Activated CD4-positive, alpha-beta T cell treated with anti-CD3 and anti-CD28 coated beads, Interleukin-2, amount 10 ng/mL, durations not matched to agents 24 days and 14 days (primary cell): ENCODE measurements around the gene DLGAP1. TPM values are rescaled to one million over a fixed set of nuclear protein-coding genes. Genes with fewer than 3 reads are reported as not detected.
A peak's percentile ranks its signal among the peaks of the same experiment; 100 is the strongest.

ENCODE experiments used
- DNase-seq: peaks from one replicate; pipeline ENCODE4 v3.0.0; 2022
- H3K27ac Mint-ChIP-seq: one replicate; pipeline ENCODE4 v1.8.0; 2022; ENCODE audit warnings: mild to moderate bottlenecking, mixed read lengths
- H3K27me3 Mint-ChIP-seq: one replicate; pipeline ENCODE4 v1.8.0; 2022; ENCODE audit warnings: mixed read lengths
- H3K36me3 Mint-ChIP-seq: one replicate; pipeline ENCODE4 v1.8.0; 2022; ENCODE audit warnings: low read depth, mild to moderate bottlenecking, mixed read lengths
- H3K4me1 Mint-ChIP-seq: one replicate; pipeline ENCODE4 v1.8.0; 2021; ENCODE audit warnings: mixed read lengths
- H3K4me3 Mint-ChIP-seq: one replicate; pipeline ENCODE4 v1.8.0; 2022; ENCODE audit warnings: mild to moderate bottlenecking, moderate library complexity, mixed read lengths
- H3K9me3 Mint-ChIP-seq: one replicate; pipeline ENCODE4 v1.8.0; 2021; ENCODE audit warnings: mixed read lengths
- intact Hi-C: fragments of 100-400 bp; cut with micrococcal nuclease; formaldehyde crosslinking; loops from one replicate; pipeline ENCODE4 v1.15.1; 2023
- total RNA-seq: library from RNA; stranded (reverse); gene quantifications from 2 replicates; pipeline ENCODE4 v1.2.3, GENCODE V29; 2022

The DLGAP1 gene
- total RNA-seq, 1 donor from 2014 or later, result 1.5 TPM

GRCh38 chr18:3645384-3646156 is 809.5 kb downstream of the DLGAP1 start:
- H3K27me3 Mint-ChIP-seq, result no peaks in the 10 kb centered on the region
- DNase-seq, result no peak
- no peaks in the 10 kb centered on the region for H3K9me3 Mint-ChIP-seq
- H3K4me1 Mint-ChIP-seq, result peaks cover 32% of the 10 kb centered on the region
- intact Hi-C loops, result no loop called here
- H3K4me3 Mint-ChIP-seq, result no peak overlapping the region
- no peak overlapping the region for H3K27ac Mint-ChIP-seq
- no peaks in the 10 kb centered on the region for H3K36me3 Mint-ChIP-seq

- no peak for DNase-seq
- intact Hi-C loops, result loop anchor here (1.0 kb wide), 2 partner anchors 9 kb away; no protein-coding TSS in a partner anchor
- no peaks in the 10 kb centered on the region for H3K27me3 Mint-ChIP-seq
- no peaks in the 10 kb centered on the region for H3K9me3 Mint-ChIP-seq
- peaks cover 14% of the 10 kb centered on the region for H3K4me1 Mint-ChIP-seq
- no peak overlapping the region for H3K4me3 Mint-ChIP-seq
- H3K27ac Mint-ChIP-seq, result peak overlapping the region; percentile 14
- H3K36me3 Mint-ChIP-seq, result no peaks in the 10 kb centered on the region
Observed at GRCh38 chr18:3634250-3634939, 820.7 kb downstream of the DLGAP1 start.

DNA sequence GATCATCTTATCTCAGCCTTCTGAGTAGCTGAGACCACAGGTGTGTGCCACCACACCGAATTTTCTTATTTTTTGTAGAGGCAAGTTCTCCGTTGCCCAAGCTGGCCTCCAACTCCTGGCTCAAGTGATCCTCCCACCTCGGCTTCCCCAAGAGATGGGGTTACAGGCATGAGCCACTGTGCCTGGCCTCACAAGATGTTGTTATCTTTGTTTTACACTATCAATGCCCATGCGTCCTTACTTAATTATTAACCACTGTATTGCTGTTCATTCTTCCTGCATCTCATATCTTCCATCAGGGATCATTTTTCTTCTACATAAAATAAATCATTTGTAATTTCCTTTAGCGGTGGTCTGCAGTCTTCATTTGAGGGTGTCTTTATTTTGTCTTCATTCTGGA is 823.2 kb downstream of the DLGAP1 start:
- Mint-ChIP-seq H3K27ac (no peak overlapping the region), H3K27me3 (no peaks in the 10 kb centered on the region), H3K9me3 (no peaks in the 10 kb centered on the region), H3K4me3 (no peak overlapping the region), H3K36me3 (no peaks in the 10 kb centered on the region), H3K4me1 (peaks cover 21% of the 10 kb centered on the region)
- no peak for DNase-seq
- intact Hi-C loops, result no loop called here

DNA sequence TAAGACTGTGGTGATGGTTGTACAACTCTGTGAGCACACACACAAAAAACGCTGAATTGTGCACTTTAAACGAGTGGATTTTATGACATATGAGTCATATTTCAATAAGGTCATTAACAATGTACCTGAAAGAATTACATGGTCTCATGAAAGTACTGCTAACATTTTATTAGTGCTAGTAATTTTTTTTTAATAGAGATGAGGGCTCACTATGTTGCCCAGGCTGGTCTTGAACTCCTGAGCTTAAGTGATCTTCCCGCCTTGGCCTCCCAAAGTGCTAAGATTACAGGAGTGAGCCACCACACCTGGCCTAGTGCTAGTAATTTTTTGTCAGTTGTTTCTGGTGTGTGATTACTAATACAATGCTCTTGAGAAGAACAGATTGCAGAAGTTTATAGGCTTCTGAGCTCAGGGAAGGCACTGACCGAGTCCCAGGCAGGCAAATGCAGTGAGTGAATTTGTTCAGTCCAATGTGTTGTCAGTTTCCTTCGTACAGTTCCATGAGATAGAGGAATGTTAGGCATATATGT is 828.1 kb downstream of the DLGAP1 start:
- Mint-ChIP-seq H3K36me3 (peaks cover 1% of the 10 kb centered on the region), H3K27me3 (no peaks in the 10 kb centered on the region), H3K27ac (peak overlapping the region; percentile 25), H3K9me3 (no peaks in the 10 kb centered on the region), H3K4me1 (peaks cover 35% of the 10 kb centered on the region), H3K4me3 (no peak overlapping the region)
- DNase-seq, result no peak
- intact Hi-C loops, result no loop called here

DNA sequence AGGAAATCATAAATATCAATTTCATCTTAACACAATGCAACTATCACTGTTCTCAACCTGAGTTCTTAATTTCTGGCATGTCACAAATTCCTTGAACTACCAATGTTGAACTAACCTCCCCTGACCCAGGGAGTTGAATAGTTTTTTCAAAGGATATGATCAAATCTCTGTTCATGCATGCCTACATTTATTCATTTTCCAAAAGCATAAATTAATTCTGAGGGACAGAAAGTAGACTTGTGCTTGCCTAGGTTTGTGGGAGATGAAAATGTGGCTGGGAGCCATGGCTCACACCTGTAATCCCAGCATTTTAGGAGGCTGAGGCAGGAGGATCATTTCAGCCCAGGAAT is 829.4 kb downstream of the DLGAP1 start:
- Mint-ChIP-seq H3K36me3 (peaks cover 1% of the 10 kb centered on the region), H3K4me3 (no peak overlapping the region), H3K9me3 (no peaks in the 10 kb centered on the region), H3K4me1 (peaks cover 37% of the 10 kb centered on the region), H3K27me3 (no peaks in the 10 kb centered on the region), H3K27ac (peak overlapping the region; percentile 91)
- no peak for DNase-seq
- intact Hi-C loops, result loop anchor here (1.0 kb wide), 3 partner anchors 9 to 30 kb away; no protein-coding TSS in a partner anchor

GRCh38 chr18:3624935-3625741 is 830.0 kb downstream of the DLGAP1 start:
- Mint-ChIP-seq H3K36me3 (peaks cover 1% of the 10 kb centered on the region), H3K9me3 (no peaks in the 10 kb centered on the region), H3K27ac (peak overlapping the region; percentile 91), H3K4me3 (peak overlapping the region; percentile 72), H3K4me1 (peaks cover 37% of the 10 kb centered on the region), H3K27me3 (no peaks in the 10 kb centered on the region)
- intact Hi-C loops, result loop anchor here (1.0 kb wide), 6 partner anchors 9 to 177 kb away; no protein-coding TSS in a partner anchor
- DNase-seq, result peak; percentile 91

DNA sequence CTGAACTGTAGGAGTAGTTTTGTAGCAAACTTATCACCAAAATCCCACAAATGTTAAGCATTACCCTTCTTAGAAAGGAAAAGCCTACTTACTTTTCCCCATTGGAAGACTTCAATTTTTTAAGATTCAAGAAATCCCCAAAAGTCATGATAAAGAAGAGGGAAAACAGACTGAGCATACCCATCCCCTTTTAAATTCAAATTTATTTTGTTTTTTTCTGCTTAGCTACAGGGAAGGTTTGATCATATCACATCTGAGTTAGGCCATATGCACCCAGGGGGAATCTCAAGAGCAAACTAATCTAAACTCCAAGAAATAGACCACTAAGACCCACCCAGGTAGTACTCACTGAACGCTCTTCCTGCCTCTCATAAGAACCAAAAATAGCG is 830.6 kb downstream of the DLGAP1 start:
- DNase-seq, result no peak
- Mint-ChIP-seq H3K27me3 (no peaks in the 10 kb centered on the region), H3K4me3 (peak overlapping the region; percentile 72), H3K36me3 (peaks cover 1% of the 10 kb centered on the region), H3K9me3 (no peaks in the 10 kb centered on the region), H3K4me1 (peaks cover 37% of the 10 kb centered on the region), H3K27ac (peak overlapping the region; percentile 91)
- intact Hi-C loops, result loop anchor here (1.0 kb wide), 3 partner anchors 20 to 176 kb away; no protein-coding TSS in a partner anchor

DNA sequence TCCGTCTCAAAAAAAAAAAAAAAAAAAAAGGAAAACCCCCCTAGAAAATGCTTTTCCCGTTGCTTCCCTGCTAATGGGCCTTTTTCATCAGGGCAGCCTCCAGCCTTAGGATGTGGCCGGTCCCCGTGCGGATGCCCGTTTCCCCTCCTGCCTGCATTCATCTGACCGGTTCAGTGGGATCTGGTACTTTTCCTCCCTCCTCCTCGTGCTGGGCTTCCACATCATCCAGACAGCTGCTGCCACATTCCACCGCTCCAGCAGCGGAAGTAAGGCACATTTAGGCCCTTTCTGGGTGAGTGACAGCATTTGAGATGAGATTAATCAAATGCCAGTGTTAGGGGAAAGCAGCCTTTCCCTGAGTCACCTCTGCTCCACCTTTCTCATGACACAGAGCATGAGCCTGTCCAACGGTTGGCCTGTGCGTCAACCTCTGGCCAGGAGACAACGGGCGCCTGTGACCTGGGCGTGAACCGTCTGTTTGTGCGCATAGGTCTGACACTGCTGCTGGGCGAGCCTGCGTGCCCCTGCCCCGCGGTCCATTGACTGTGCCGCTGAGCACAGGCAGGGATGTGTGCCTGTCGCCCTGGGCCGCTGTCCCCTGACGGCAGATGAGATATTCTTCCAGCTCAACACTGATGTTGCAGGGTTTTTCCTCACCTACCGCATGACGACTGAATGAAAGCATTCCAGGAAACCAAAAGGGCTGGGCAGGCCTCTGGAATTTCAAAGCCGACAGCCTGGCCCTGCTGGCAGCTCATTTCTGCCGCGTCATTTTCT is 831.1 kb downstream of the DLGAP1 start:
- Mint-ChIP-seq H3K27me3 (no peaks in the 10 kb centered on the region), H3K4me1 (peaks cover 37% of the 10 kb centered on the region), H3K4me3 (peak overlapping the region; percentile 72), H3K36me3 (peaks cover 1% of the 10 kb centered on the region), H3K27ac (peak overlapping the region; percentile 91), H3K9me3 (no peaks in the 10 kb centered on the region)
- intact Hi-C loops, result loop anchor here (1.0 kb wide), 3 partner anchors 20 to 176 kb away; no protein-coding TSS in a partner anchor
- peak; percentile 66 for DNase-seq

DNA sequence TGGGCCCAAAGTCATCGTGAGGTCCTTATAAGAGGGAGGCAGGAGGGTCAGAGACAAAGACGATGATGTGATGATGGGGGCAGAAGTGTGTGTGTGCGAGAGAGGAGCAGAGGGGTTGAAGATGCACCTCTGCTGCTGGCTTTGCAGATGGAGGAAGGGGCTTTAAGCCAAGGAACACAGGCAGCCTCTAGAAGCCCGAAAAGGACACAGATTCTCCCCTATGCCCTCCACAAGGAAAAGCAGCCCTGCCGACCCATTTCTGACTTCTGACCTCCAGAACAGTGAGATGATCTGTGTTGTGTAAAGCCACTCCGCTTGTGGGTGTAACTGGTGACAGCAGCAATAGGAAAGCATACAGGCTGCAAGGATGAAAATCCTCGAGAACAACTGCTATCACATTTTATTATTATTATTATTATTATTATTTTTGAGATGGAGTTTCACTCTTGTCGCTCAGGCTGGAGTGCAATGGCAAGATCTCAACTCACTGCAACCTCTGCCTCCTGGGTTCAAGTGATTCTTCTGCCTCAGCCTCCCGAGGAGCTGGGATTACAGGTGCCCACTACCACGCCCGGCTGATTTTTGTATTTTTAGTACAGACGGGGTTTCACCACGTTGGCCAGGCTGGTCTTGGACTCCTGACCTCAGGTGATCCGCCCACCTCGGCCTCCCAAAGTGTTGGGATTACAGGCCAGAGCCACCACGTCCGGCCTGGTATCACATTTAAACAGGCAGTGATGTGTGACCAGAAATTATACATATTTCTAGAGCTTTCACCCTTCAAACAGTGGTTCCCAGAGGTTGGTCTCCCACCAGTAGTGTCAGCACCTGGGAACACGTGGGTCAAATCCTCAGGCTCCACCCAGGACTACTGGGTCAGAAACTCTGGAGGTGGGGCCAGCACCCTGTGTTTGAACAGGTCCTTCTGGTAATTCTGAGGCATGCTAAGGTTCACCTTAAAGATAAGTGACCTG is 834.7 kb downstream of the DLGAP1 start:
- no peaks in the 10 kb centered on the region for H3K27me3 Mint-ChIP-seq
- no peak overlapping the region for H3K4me3 Mint-ChIP-seq
- no peaks in the 10 kb centered on the region for H3K9me3 Mint-ChIP-seq
- H3K27ac Mint-ChIP-seq, result peak overlapping the region; percentile 29
- peaks cover 26% of the 10 kb centered on the region for H3K4me1 Mint-ChIP-seq
- intact Hi-C loops, result no loop called here
- DNase-seq, result no peak
- peaks cover 1% of the 10 kb centered on the region for H3K36me3 Mint-ChIP-seq

DNA sequence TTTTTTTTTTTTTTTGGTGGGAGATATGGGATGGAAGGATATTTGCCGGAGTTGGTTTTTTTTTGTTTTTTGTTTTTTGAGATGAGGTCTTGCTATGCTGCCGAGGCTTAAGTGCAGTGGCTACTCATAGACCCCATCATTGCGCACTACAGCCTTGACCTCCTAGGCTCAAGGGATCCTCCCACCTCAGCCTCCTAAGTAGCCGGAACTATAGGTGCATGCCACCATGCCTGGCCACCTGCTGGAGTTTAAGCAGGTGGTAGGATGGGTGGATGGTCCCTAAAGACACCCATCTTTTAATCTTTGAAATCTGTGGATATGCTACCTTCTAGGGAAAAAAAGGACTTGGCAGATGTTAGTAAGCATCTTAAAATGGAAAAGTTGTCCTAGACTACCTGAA is 835.4 kb downstream of the DLGAP1 start:
- H3K9me3 Mint-ChIP-seq, result no peaks in the 10 kb centered on the region
- peaks cover 21% of the 10 kb centered on the region for H3K4me1 Mint-ChIP-seq
- intact Hi-C loops, result no loop called here
- H3K27ac Mint-ChIP-seq, result peak overlapping the region; percentile 29
- H3K27me3 Mint-ChIP-seq, result no peaks in the 10 kb centered on the region
- no peak overlapping the region for H3K4me3 Mint-ChIP-seq
- peaks cover 1% of the 10 kb centered on the region for H3K36me3 Mint-ChIP-seq
- no peak for DNase-seq

GRCh38 chr18:3619222-3619621 is 835.9 kb downstream of the DLGAP1 start:
- intact Hi-C loops, result no loop called here
- H3K27ac Mint-ChIP-seq, result no peak overlapping the region
- H3K36me3 Mint-ChIP-seq, result peaks cover 1% of the 10 kb centered on the region
- no peak overlapping the region for H3K4me3 Mint-ChIP-seq
- H3K27me3 Mint-ChIP-seq, result no peaks in the 10 kb centered on the region
- no peaks in the 10 kb centered on the region for H3K9me3 Mint-ChIP-seq
- DNase-seq, result no peak
- peaks cover 16% of the 10 kb centered on the region for H3K4me1 Mint-ChIP-seq

DNA sequence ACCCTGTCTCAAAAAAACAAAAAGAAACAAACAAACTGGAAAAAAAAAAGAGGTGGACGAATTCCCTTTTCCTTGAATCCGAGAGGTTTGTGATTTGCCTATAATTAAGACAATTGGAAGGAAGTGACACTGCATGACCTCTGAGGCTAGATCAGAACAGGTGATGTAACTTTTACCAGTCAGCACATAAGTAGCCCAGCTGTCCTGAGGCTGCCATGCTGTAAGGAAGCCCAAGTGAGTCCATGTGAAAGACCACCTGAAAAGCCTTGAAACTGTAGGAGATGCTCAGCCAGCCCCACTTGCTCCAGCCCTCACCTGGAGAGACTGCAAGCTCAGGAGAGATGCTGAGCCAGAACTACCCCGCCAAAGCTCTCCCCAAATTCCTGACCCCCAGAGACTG is 838.4 kb downstream of the DLGAP1 start:
- Mint-ChIP-seq H3K27ac (no peak overlapping the region), H3K9me3 (no peaks in the 10 kb centered on the region), H3K4me1 (peaks cover 9% of the 10 kb centered on the region), H3K4me3 (no peak overlapping the region), H3K27me3 (no peaks in the 10 kb centered on the region), H3K36me3 (no peaks in the 10 kb centered on the region)
- intact Hi-C loops, result no loop called here
- no peak for DNase-seq
